Measurements from ENCODE around the gene DNAJB12.

GRCh38 chr10:72328829-72329204 is 25.9 kb downstream of the DNAJB12 start:
- TF ChIP-seq CTCF (IDR thresholded peaks at IDR 0.05 in 8 of 11, conservative IDR thresholded peaks at IDR 0.05 in 3 of 11) (no peak), POLR2A (IDR thresholded peaks at IDR 0.05) (no peak), POLR2AphosphoS5 (IDR thresholded peaks at IDR 0.05) (peak in 2 of 3 donors; percentile 34 to 50)
